IPS-NIHi7 (cell line): Measurements from ENCODE around the gene GNG13.

ENCODE experiments used
- DNase-seq: peaks from one replicate; pipeline ENCODE4 v3.0.0; 2012; ENCODE audit warnings: mixed read lengths; ENCODE audit errors: extremely low spot score

GNG13 gene

GRCh38 chr16:794091-794822, 6.3 kb downstream of the GNG13 start:
- no peak for DNase-seq

DNA sequence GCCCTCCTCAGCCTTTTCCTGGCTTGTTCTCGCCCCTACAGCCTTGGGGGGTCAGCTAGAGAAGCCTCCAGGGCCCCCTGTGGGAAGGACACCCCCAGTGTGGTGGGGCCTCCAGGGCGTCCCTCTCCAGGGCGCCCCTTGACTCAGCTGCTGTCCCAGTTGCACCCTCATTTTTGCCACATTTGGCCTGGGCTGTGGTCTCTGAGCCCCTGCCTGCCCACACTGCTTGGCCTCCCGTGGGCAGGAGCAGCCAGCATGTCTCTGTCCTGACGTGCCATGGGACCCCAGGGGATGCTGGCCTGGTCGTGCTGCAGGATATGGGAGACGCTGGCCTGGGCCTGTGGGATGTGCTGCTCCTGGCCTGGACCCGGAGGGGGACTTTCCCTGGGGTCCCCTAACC, 7.1 kb downstream of the GNG13 start:
- no peak for DNase-seq

DNA sequence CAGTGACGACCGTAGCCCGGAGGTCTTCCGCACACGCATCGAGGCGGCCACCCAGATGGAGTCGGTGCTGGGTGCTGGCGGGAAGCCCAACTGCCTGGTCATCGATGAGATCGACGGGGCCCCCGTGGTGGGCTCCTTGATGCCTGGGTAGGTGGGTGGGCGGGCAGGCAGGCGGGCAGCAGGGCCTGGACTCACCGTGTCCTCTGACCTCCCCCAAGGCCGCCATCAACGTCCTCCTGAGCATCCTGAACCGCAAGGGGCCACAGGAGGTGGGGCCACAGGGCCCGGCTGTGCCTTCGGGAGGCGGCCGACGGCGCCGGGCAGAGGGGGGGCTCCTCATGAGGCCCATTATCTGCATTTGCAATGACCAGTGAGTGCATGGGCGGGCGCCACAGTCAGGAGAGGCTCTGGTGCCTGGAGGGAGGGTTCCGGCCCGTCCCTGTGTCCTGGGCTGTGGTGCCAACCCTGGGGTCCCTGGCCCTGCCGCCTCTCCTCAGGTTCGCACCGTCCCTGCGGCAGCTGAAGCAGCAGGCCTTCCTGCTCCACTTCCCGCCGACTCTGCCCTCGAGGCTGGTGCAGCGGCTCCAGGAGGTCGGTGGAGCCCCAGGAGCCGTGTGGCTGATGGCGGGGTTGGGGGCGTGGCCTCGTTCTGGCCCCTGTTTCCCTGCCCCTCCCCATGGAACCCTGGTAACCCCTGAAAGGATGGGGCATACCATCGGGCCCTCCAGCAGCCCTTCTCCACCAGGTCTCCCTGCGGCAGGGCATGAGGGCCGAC, 8.1 kb downstream of the GNG13 start:
- DNase-seq, result no peak

DNA sequence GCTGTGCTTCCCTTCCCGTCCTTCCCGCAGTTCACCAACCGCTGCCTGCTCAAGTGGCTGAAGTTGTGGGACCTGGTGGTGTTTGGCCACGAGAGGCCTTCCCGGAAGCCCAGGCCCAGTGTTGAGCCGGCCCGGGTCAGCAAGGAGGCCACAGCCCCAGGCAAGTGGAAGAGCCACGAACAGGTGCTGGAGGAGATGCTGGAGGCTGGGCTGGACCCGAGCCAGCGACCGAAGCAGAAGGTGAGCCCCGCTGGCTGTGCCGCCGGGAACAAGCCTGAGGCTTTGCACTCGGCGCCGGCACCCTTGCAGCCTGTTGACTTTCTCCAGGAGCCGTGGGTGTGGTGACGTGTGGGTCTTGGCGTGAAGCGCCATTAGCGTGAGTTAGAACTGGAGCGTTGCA, 9.4 kb downstream of the GNG13 start:
- DNase-seq, result no peak

DNA sequence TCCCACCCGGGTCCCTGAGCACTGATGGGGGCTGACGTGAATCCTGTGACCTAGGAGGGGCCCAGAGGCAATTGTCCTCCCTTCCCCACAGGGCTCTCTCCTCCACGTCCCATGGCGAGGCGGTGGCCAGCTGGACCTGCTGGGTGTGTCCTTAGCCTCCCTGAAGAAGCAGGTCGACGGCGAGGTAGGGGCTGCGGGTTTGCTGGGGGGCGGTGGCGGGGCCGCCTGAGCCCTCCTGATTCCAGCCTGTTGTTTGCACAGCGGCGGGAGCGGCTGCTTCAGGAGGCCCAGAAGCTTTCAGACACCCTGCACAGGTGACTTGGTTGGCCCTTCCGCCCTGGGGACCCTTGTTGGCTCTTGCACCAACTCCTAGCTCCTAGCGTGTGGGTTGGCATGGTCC, 10.4 kb downstream of the GNG13 start:
- DNase-seq, result no peak

DNA sequence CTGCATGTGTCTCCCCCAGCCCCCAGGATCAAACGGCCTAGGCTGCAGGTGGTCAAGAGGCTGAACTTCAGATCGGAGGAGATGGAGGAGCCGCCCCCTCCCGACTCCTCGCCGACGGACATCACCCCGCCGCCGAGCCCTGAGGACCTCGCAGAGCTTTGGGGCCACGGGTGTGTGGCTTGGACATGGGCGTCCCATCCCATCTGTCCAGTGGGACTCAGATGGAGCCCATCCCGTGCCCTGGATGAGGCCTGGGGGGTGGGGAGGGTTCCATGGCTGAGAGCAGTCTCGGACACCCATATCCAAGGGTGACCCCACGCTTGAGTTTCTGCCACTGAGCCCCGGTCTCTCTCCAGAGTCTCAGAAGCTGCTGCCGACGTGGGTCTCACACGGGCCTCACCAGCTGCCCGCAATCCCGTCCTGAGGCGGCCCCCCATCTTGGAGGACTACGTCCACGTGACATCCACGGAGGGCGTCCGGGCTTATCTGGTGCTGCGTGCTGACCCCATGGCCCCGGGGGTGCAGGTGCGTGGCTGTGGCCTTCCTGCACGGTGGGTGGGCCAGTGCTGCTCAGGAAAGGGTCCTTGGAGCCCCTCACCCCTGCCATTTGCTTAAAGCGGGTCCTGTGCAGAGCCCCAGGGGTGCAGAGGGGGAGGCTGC, 11.2 kb downstream of the GNG13 start:
- no peak for DNase-seq

DNA sequence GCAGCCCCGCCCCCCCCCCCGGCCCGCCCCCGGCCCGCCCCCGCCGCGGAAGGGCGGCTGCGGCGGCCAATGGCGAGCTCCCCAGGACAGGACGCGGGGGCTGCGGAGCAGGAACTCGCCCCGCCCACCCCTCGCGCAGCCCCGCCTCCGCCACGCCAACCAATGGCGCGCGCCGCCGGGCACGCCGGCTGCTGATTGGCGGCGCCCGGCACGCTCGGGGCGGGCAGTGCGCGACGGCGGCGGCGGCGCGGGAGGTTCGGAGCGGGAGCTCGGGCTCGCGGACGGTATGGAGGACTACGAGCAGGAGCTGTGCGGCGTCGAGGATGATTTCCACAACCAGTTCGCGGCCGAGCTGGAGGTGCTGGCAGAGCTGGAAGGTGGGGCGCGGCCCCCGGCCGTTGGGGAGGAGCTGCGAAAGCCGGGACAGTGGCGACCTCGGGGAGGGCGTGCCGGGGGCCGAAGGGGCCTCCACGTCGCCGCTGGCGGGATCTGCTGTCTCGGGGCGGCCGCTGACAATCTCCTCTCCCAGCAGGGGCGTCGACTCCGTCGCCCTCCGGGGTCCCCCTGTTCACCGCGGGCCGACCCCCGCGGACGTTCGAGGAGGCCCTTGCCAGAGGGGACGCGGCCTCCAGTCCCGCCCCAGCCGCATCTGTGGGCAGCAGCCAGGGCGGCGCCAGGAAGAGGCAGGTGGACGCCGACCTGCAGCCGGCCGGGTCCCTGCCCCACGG, 12.0 kb downstream of the GNG13 start, which contains the start of gene CHTF18:
Gene CHTF18 (plus strand): TSS at position 222 of the 728 bp plus-strand sequence. CDS start 65 bp downstream, at position 287.
- DNase-seq, result peak; percentile 100

GRCh38 chr16:787978-788398, 12.5 kb downstream of the GNG13 start, which contains the start of gene RPUSD1:
RPUSD1 (minus strand) TSS chr16:788381; CDS start chr16:787737, 644 bp downstream.
- peak; percentile 42 for DNase-seq

DNA sequence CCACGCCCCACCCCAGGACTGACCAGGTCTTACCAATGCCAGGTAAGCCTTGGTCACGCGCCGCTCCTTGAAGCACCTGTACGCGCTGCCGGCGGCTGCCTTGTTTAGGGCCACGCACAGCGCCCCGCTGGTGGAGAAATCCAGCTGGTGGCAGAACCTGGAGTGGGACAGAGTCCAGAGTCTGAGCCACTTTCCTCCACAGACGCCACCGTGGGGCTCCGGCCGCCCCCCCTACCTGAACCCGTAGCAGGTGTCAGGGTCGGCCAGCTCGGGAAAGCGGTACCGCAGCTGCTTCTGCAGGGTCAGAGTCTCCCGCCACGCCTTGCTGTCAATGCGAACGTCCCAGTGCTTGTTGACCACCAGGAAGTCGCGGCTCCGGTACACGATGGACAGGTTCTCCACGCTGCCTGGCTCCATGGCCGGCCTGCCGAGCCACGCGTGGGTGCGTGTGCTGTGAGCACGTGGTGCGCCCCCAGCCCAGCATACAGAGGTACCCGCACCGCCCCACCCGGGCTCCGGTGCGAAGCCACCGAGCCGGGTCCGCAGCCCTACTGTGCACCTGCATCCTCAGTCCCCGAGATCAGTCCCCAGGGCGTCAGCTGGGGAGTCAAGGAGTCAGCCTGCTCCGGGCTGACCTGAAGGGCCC, 13.1 kb downstream of the GNG13 start:
- DNase-seq, result no peak

DNA sequence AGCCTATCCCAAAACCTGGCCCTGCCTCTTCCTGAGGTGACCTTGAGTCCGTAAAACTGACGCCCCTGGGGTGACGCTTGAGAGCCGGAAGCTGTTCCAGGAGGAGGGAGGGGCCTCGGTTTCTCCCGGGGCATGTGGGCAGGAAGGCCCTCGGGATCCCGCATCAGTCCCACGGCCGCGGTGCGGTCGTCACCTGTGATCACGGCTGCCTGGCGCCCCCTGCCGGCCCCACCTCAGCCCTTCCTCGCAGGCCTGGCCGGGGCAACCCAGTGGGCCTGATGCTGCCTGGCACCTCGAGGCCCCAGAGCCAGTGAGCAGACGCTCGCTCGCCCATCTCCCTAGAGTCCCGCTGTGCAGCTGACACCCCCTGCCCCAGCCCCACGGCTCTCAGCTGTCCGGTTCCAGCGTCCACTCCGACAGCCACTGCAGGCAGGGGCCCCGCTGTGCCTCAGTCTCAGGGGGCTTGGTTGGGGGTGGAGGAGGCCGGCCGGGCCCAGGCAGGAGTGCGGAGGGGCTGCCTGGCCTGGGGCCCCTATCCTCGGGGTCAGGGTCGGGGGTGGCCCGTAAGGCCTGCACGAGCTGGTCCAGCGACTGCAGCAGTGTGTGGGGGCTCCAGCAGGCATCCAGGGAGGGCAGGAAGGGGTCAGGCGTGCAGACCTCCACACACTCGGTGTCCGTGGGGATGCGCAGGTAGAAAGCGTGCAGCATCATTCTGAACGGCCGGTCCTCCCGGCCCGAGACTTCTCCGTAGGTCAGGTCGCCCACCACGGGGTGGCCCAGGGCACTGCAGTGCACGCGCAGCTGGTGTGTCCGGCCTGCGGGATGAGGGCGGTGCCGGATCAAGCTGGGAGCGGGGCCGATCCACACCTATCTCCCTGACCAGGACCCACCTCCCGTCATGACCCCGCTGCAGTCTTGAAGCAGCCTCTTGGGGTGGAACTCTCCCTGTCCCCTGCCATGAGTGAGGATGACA, 14.7 kb downstream of the GNG13 start:
- DNase-seq, result peak; percentile 89

GRCh38 chr16:784431-784830, 16.1 kb downstream of the GNG13 start:
- DNase-seq, result no peak

DNA sequence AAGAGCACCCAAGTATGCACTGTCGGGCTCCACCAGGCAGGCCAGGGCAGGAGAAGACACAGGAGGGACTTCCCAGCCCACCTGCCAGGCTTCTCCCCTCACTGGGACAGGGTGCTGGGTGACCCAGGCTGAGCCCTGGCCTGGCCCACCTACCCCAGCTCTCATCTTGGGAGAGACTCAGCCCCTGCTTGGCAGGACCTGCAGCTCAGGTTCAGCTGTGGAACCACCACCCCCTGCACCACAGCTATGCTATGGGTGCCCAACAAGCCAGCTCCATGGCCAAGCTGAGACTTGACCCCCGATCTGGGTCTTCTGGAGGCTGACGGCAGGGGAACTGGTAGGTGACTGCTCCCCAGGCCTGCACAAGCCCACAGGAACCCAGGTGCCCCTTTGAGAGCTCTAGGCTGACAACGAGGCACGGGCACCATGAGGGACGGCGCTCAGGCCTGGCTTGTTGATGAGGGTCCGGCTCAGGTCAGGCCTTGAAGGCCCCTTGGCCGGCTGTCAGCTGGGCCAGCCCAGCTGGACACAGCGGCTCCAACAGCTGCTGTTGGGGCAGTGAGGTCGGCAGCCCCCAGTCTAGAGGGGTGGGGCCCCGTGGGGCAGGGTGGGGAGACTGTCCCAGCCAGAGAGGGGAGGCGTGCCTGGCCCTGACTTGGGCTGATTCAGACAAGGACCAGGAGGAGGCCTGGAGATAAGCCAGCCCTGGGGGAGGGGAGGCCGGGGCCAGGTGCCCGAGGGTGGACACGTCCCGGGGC, 17.0 kb downstream of the GNG13 start:
- no peak for DNase-seq

DNA sequence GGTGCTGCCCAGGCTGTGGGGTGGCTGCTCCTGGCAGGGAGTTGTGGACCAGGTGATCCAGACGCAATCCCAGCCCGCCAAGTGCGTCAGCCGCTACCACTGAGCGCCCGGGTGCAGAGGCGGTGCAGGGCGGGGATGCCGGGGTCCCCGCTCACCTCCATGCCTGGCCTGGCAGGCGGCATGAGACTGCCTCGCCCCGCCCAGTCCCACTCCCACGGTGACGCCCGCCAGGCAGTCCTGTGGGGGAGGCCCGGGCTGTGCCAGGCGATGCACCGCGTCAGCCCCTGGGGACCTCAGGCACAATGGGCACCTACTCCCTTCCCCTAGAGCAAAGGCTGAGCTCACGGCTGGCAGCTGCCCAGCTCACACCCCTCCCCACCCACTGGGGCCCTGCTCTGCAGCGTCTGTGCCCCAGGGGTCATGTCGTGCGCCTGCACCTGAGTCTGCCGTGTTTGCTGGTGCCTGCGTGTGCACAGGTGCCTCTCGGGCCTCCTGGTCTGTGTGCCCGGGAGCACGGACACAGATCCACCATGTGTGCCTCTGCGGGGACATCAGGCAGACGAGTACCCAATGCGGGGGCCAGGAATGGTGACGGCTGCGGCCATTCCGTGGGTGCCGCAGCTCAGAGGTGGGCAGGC, 17.6 kb downstream of the GNG13 start:
- DNase-seq, result no peak

DNA sequence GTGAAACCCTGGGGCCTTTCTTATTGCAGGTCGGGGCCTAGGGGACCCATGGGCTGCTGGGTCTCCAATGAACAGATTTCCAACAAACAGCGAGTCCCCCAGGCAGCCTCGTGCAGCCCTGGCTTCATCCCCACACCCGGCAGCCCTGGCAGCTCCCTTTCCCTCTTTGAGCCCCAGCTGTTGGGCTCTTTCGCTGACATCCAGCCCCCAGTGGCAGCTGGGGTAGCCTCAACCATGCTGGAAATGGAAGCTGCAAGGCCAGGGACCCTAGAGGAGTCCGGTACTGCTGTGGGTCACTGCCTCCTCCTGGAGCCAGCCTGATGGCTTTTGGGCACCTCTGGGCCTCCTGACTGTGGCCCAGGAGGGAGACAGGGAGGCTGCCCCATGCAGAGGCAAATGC, 18.3 kb downstream of the GNG13 start:
- no peak for DNase-seq

- no peak for DNase-seq
These were observed 19.1 kb downstream of the GNG13 start for GRCh38 chr16:781346-782010.

GRCh38 chr16:780296-780695, 20.2 kb downstream of the GNG13 start:
- DNase-seq, result no peak

- no peak for DNase-seq
These were observed 21.0 kb downstream of the GNG13 start for GRCh38 chr16:779561-779960.

DNA sequence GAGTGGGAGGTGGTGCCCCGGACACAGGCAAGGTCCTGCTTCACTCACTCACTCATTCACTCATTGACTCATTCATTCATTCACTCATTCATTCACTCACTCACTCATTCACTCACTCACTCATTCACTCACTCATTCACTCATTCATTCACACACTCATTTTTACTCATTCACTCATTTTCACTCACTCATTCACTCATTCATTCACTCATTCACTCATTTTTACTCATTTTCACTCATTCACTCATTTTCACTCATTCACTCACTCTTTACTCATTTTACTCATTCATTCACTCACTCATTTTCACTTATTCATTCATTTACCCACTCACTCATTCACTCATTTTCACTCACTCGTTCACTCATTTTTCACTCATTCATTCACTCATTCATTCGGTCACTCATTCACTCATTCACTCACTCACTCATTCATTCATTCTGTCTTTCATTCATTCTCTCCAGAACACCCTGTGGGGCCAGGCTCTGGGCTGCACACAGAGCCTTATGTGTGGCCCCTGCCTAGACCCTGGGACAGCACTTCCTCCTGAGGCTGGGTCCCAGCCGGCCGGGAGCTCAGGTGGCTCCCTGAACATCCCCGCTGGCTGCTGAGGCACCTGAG, 21.5 kb downstream of the GNG13 start:
- DNase-seq, result no peak
